Ramos (cell line): ENCODE measurements around the gene IL27RA.

Experiments
- in situ Hi-C: fragments of 300-500 bp; cut with MboI; formaldehyde crosslinking; loops from one replicate; pipeline ENCODE4 v1.14.3; 2022; ENCODE audit warnings: low sequenced_read_pairs; ENCODE audit not compliant: unreplicated experiment

IL27RA gene

GRCh38 chr19:14056069-14056666 is 24.6 kb downstream of the IL27RA start:
- in situ Hi-C loops = loop anchor here (25.0 kb wide), 1 partner anchor 444 kb away; no protein-coding TSS in a partner anchor

GRCh38 chr19:14056741-14057356 is 25.3 kb downstream of the IL27RA start:
- in situ Hi-C loops = loop anchor here (25.0 kb wide), 1 partner anchor 445 kb away; no protein-coding TSS in a partner anchor

DNA sequence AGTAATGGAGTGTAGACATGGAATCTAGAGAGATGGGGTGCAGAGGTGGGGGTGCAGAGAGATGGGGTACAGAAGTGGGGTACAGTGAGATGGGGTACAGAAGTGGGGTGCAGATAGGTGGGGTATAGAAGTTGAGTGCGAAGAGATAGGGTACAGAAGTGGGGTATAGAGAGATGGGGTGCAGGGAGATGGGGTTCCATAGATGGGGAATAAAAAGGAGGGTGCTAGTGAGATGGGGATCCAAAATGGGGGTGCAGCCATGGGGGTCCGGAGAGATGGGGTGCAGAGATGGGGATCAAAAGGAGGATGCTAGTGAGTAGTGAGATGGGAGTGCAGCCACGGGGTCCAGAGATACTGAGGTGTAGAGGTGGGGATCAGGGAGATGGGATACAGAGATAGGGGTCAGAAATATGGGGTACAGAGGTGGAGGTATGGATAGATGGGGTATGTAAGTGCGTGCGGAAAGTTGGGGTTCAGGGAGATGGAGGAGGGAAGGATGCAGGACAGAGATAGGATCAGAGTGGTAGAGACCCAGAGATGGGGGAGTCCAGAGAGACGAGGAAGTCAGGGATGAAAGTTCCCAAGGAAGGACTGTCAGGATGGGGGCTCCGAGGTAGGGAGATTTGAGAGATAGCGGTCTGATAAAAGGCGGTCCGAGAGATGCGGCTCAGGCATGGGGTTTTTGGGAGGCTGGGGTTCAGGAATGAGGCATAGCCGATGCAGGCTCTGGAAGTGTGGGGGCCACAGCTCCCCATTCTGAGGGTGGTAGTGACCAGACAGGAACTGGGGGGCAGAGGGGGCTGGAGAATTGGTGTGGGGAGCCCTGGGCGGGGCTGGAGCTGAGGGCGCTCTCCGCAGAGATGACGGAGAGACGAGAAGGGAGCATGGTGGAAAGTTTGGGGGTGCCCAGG is 26.9 kb downstream of the IL27RA start:
- in situ Hi-C loops = loop anchor here (25.0 kb wide), 1 partner anchor 446 kb away; no protein-coding TSS in a partner anchor

GRCh38 chr19:14059093-14059480 is 27.5 kb downstream of the IL27RA start:
- in situ Hi-C loops = loop anchor here (25.0 kb wide), 1 partner anchor 447 kb away; no protein-coding TSS in a partner anchor

- in situ Hi-C loops = loop anchor here (25.0 kb wide), 1 partner anchor 447 kb away; no protein-coding TSS in a partner anchor
Measured at GRCh38 chr19:14059652-14060155, 28.1 kb downstream of the IL27RA start.

- in situ Hi-C loops = loop anchor here (25.0 kb wide), 1 partner anchor 449 kb away; no protein-coding TSS in a partner anchor
Measured at GRCh38 chr19:14061081-14061749, 29.7 kb downstream of the IL27RA start.

DNA sequence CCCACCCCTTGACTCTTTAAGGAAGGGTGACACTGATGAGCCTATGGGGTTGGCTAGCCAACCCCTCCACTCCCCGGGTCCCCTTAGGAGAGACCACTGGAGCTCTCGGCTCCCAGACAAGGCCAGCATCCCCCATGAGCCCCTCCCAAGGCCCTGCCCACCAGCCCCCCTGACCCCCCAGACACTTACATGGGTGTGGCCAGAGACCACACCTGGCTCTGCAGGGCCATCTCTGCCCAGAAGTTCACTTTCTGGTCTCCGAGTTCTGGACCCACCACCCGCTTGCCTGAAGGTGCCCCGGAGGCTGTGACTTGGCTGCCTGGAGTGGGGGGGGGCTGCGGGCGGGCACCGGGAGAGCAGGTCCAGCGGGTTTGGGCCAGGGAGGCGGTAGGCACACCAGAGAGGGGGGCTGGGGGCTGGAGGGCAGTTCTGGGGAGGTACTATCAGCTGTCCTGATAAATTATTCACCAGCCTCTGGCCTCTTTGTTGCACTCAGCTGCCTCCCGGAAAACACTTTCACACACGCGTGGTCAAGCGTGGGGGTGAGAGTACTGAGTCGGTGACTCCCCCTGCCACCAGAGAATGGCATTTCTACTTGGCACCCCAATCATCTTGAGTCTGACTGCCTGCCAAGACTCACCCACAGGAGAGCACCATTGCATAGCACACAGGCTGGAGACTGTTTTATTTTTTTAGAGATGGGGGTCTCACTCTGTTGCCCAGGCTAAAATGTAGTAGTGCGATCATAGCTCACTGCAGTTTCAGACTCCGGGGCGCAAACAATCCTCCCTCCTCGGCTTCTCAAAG is 30.4 kb downstream of the IL27RA start, which contains the start of gene PALM3:
TSS of gene PALM3 (minus strand) at position 326 of the 807 bp plus-strand sequence. CDS start at position 230, 96 bp downstream.
- in situ Hi-C loops = loop anchor here (25.0 kb wide), 1 partner anchor 450 kb away; no protein-coding TSS in a partner anchor

DNA sequence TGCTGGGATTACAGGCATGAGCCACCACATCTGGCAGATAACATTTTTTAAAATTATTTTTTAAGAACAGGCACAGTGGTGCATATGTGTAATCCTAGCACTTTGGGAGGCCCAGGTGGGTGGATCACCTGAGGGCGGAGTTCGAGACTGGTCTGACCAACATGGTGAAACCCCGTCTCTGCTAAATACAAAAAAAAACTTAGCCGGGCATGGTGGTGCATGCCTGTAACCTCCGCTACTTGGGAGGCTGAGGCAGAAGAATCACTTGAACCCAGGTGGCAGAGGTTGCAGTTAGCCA is 30.9 kb downstream of the IL27RA start:
- in situ Hi-C loops = loop anchor here (25.0 kb wide), 1 partner anchor 450 kb away; no protein-coding TSS in a partner anchor

DNA sequence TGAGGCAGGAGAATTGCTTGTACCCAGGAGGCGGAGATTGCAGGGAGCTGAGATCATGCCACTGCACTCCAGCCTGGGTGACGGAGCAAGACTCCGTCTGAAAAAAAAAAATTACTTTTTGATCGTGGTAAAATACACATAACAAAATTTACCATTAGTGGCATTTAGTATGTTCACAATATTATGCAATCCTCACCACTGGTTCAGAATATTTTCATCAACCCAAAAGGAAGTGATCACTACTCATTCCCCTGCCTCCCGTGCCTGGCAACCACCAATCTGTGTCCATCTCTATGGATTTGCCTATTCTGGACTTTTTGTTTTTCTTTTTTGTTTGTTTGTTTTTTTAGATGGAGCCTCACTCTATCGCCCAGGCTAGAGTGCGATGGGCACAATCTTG is 31.5 kb downstream of the IL27RA start:
- in situ Hi-C loops = loop anchor here (25.0 kb wide), 1 partner anchor 451 kb away; no protein-coding TSS in a partner anchor

DNA sequence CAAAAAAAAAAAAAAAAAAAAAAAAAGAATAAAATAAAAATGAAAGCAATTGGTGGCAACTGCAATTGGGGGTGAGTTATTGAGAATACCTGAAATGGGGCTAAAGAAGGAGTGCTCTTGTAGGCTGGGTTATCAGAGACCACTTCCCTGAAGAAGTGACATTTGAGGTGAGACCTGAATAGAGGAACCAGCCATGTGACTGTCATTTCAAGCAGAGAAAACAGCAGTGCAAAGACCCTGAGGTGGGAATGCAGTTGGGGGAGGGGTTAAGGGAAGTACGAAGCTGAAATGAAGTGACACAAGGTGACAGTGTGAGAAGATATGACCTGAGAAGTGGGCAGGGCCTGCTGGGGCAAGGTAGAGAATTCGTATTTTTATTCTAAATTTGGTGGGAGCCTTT is 34.6 kb downstream of the IL27RA start:
- in situ Hi-C loops = loop anchor here (25.0 kb wide), 1 partner anchor 454 kb away; no protein-coding TSS in a partner anchor

DNA sequence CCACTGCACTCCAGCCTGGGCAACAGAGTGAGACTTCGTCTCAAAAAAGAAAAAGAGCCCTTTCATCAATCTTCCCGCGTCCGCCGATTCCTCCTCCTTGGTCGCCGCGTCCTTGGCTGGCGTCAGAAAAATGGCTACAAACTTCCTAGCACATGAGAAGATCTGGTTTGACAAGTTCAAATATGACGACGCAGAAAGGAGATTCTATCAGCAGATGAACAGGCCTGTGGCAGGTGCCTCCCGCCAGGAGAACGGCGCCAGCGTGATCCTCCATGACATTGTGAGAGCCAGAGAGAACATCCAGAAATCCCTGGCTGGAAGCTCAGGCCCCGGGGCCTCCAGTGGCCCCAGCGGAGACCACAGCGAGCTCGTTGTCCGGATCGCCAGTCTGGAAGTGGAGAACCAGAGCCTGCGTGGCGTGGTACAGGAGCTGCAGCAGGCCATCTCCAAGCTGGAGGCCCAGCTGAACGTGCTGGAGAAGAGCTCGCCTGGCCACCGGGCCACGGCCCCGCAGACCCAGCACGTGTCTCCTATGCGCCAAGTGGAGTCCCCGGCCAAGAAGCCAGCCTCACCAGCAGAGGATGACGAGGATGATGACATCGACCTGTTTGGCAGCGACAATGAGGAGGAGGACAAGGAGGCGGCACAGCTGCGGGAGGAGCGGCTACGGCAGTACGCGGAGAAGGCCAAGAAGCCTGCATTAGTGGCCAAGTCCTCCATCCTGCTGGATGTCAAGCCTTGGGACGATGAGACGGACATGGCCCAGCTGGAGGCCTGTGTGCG is 38.9 kb downstream of the IL27RA start:
- in situ Hi-C loops = loop anchor here (5.0 to 25.0 kb wide), 3 partner anchors 188 to 796 kb away; no protein-coding TSS in a partner anchor

DNA sequence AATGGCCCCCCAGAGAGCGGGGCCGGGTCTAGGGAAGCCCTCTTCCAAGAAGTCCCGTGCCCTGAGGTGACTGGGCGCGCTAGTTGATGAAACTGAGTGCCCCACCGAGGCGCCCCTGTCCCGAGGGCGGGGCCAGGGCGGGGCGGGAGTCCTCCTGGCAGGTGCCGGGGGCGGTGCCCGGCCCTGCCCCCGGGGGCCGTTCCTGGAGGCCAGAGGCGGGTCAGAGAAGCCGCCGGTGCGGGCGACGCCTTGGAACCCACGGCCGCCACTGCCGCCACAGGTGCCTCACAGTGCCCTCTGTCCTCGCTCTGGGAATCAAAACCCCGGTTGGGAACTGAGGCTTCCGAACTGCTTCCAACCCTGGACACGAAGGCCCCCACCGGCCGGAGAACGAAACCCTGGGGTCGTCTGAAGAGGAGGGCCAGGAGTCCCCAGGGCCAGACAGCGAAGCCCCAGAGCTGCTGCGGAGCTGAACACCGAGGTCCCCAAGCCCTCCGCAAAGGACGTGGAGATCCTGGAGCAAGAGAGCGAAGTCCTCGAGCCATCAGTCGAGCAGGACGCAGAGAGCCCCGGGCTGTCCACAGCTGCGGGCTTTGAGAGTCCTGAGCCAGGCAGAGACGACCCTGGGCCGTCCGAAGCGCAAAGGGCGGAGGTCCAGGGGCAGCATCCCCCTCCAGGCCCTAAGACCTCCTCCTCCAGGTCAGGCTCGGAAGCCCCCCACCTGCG is 41.1 kb downstream of the IL27RA start, which contains the start of gene MISP3:
TSS of gene MISP3 (plus strand) at position 252 of the 726 bp plus-strand sequence. CDS start 524 bp downstream, outside the sequence.
- in situ Hi-C loops = loop anchor here (5.0 to 25.0 kb wide), 3 partner anchors 190 to 798 kb away; no protein-coding TSS in a partner anchor

- in situ Hi-C loops = loop anchor here (5.0 to 25.0 kb wide), 3 partner anchors 191 to 799 kb away; no protein-coding TSS in a partner anchor
Measured at GRCh38 chr19:14073261-14073924, 41.8 kb downstream of the IL27RA start.

GRCh38 chr19:14073925-14074838 is 42.6 kb downstream of the IL27RA start:
- in situ Hi-C loops = loop anchor here (5.0 to 25.0 kb wide), 3 partner anchors 192 to 799 kb away; no protein-coding TSS in a partner anchor

- in situ Hi-C loops = loop anchor here (10.0 kb wide), 1 partner anchor 804 kb away; no protein-coding TSS in a partner anchor
Measured at GRCh38 chr19:14078411-14078810, 46.8 kb downstream of the IL27RA start.
